Neutrophil (primary cell): ENCODE data around the gene PARP16.

ENCODE experiments used
- H3K27ac ChIP-seq: fragments of 200-600 bp; sonication (generic); 2 replicates; pipeline ENCODE4 v1.5.1; 2016; ENCODE audit warnings: mild to moderate bottlenecking, moderate library complexity
- H3K27me3 ChIP-seq: fragments of 200-600 bp; sonication (generic); 2 replicates; pipeline ENCODE4 v1.6.0; 2016; ENCODE audit warnings: mild to moderate bottlenecking
- H3K36me3 ChIP-seq: fragments of 200-600 bp; sonication (generic); 2 replicates; pipeline ENCODE4 v1.5.1; 2017
- H3K4me1 ChIP-seq, 2 experiments: fragments of 200-600 bp in 1 of 2; sonication (generic) in 1 of 2; 1 replicate in 1 of 2; 2 replicates in 1 of 2; pipeline versions ENCODE4 v1.5.1 to v1.6.1; 2013 to 2016; ENCODE audit warnings: low read depth in 1 of 2, low read length in 1 of 2, mild to moderate bottlenecking in 1 of 2, moderate library complexity in 1 of 2; ENCODE audit not compliant: control insufficient read depth in 1 of 2, insufficient read depth in 1 of 2
- H3K4me3 ChIP-seq, 2 experiments: fragments of 200-600 bp in 1 of 2; sonication (generic) in 1 of 2; 1 replicate in 1 of 2; 2 replicates in 1 of 2; pipeline ENCODE4 v1.5.1; 2013 to 2016; ENCODE audit warnings: low read depth in 1 of 2, low read length in 1 of 2, mild to moderate bottlenecking in 1 of 2, moderate library complexity in 1 of 2
- H3K9me3 ChIP-seq: fragments of 200-600 bp; sonication (generic); 2 replicates; pipeline ENCODE4 v1.5.1; 2016
- CTCF ChIP-seq: fragments of 200-600 bp; sonication (generic); IDR thresholded peaks from 2 replicates; pipeline ENCODE4 v1.5.1; 2016; ENCODE audit warnings: antibody characterized with exemption

PARP16 gene

GRCh38 chr15:65328506-65329287 lies 42.0 kb upstream of the PARP16 start:
- no peak overlapping the region for H3K4me3 ChIP-seq
- H3K9me3 ChIP-seq = no peaks in the 10 kb centered on the region
- no peaks in the 10 kb centered on the region for H3K4me1 ChIP-seq

GRCh38 chr15:65327651-65328393 lies 41.1 kb upstream of the PARP16 start:
- H3K36me3 ChIP-seq = no peaks in the 10 kb centered on the region

More at GRCh38 chr15:65328506-65329287, 42.0 kb upstream of the PARP16 start:
- H3K27me3 ChIP-seq = peaks cover 39% of the 10 kb centered on the region
- no peaks in the 10 kb centered on the region for H3K36me3 ChIP-seq
- H3K27ac ChIP-seq = no peak overlapping the region
- no peak for TF ChIP-seq CTCF

DNA sequence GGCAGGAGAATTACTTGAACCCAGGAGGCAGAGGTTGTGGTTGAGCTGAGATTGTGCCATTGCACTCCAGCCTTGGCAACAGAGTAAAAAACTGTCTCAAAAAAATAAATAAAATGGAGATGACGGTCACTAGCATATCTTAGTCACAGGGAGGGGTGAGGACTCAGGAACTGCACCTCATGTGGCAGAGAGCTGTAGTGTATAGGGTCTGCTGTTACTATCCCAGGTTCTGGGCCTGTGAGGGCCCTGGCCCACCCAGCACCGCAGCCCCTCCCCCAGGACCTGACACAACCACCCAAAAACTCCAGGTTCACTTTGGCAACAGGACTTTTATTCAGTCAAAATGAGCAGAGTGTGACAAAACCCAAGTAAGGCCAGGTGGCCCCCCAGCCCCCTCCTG lies 40.1 kb upstream of the PARP16 start:
- no peaks in the 10 kb centered on the region for H3K9me3 ChIP-seq
- no peak overlapping the region for H3K27ac ChIP-seq
- peaks cover 54% of the 10 kb centered on the region for H3K27me3 ChIP-seq
- no peaks in the 10 kb centered on the region for H3K4me1 ChIP-seq
- H3K36me3 ChIP-seq = no peaks in the 10 kb centered on the region
- H3K4me3 ChIP-seq = no peak overlapping the region
- TF ChIP-seq CTCF = no peak

More at GRCh38 chr15:65327651-65328393, 41.1 kb upstream of the PARP16 start:
- H3K27me3 ChIP-seq = peaks cover 44% of the 10 kb centered on the region
- H3K4me1 ChIP-seq = no peaks in the 10 kb centered on the region
- H3K4me3 ChIP-seq = no peak overlapping the region
- no peaks in the 10 kb centered on the region for H3K9me3 ChIP-seq
- no peak for TF ChIP-seq CTCF
- no peak overlapping the region for H3K27ac ChIP-seq

DNA sequence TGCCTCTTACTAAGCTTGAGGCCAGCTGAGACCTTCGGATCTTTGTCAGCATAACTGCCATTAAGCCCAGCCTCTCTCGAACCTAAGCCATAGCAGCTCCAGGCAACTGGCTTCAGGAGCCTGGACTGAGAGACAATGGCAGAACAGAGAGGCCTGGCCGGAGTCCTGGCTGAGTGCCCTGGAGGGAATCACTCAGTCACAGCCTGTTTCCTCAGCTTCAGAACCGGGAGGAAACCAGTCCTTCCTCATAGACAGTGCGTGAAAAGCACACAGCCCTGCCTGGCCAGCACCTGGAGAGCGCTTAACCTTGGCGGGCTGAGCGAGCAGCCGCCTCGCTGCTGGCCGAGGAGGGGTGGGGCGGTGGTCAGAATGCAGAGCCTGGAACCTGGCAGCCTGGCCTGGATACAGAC lies 39.4 kb upstream of the PARP16 start:
- H3K27ac ChIP-seq = no peak overlapping the region
- H3K9me3 ChIP-seq = no peaks in the 10 kb centered on the region

DNA sequence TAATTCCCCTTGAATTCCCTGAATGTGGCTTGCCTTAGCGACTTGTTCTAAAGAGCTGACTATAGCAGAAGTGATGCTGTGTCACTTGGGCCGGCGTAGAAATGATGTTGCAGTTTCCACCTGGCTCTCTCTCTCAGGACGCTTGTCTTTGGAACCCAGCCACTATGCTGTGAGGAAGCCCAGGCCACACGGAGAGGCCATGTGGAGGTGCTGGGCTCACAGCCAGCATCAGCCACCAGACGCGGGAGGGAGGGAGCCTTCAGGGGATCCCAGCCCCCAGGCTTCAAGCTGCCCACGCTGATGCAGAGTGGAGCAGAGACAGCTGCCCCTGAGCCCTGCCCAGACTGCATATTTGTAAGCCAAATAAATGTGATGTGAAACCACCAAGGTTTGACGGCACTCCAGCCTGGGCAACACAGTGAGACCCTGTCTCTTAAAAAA lies 36.4 kb upstream of the PARP16 start:
- Histone ChIP-seq H3K27ac (no peak overlapping the region), H3K4me1 (peaks cover 3 to 6% of the 10 kb centered on the region in 2 experiments), H3K4me3 (no peak overlapping the region), H3K9me3 (no peaks in the 10 kb centered on the region), H3K27me3 (peaks cover 66% of the 10 kb centered on the region), H3K36me3 (no peaks in the 10 kb centered on the region)
- TF ChIP-seq CTCF = no peak

More for the DNA sequence above, 39.4 kb upstream of the PARP16 start:
- Histone ChIP-seq H3K4me3 (no peak overlapping the region), H3K36me3 (no peaks in the 10 kb centered on the region), H3K27me3 (peaks cover 61% of the 10 kb centered on the region), H3K4me1 (no peaks in the 10 kb centered on the region)
- TF ChIP-seq CTCF = no peak
